ENCODE measurements around the gene CDH18. TPM values are rescaled to one million over a fixed set of nuclear protein-coding genes. Genes with fewer than 3 reads are reported as not detected.

CDH18 gene
- total and polyA plus RNA-seq, 2 donors (not counting 1 experiment from before 2014, with no cell fraction given) = 0.16 to 0.33 TPM

DNA sequence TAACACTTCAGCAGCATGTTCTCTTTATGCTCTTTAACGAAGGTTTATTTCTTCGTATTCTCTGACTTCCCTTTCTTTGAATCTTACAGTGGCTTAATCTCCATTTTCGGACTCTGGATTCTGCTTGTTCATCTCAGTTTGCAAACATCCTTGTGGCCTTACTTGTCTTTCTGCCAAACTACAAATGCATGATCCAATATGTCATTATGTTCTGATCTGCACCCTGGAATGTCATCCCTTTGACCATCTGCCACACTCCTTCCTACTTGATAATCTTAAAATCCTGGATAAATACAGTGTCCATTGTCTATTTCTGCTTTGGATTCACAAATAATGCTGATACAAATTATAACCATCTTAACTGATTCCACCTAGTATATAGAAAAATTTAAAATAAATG lies 499.2 kb downstream of the CDH18 start:
- no peaks in the 10 kb centered on the region for H3K4me1 ChIP-seq (ENCODE audit: control insufficient read depth, extremely low read depth, insufficient read depth, low read length)
- H3K27me3 ChIP-seq (ENCODE audit: control insufficient read depth, insufficient read depth, low read length) = no peaks in the 10 kb centered on the region
- no peak overlapping the region for H3K4me2 ChIP-seq (ENCODE audit: extremely low read depth, insufficient read depth, low read length)
- no peak overlapping the region for H3K4me3 ChIP-seq (replicated peaks in 1 of 4; ENCODE audit: control extremely low read depth in 1 of 4, insufficient read depth in 1 of 4, low read depth in 3 of 4, low read length in 4 of 4)
- TF ChIP-seq EZH2 (IDR thresholded peaks at IDR 0.05; ENCODE audit: low read length, missing control alignments) = no peak
- TF ChIP-seq, protein P1, sequence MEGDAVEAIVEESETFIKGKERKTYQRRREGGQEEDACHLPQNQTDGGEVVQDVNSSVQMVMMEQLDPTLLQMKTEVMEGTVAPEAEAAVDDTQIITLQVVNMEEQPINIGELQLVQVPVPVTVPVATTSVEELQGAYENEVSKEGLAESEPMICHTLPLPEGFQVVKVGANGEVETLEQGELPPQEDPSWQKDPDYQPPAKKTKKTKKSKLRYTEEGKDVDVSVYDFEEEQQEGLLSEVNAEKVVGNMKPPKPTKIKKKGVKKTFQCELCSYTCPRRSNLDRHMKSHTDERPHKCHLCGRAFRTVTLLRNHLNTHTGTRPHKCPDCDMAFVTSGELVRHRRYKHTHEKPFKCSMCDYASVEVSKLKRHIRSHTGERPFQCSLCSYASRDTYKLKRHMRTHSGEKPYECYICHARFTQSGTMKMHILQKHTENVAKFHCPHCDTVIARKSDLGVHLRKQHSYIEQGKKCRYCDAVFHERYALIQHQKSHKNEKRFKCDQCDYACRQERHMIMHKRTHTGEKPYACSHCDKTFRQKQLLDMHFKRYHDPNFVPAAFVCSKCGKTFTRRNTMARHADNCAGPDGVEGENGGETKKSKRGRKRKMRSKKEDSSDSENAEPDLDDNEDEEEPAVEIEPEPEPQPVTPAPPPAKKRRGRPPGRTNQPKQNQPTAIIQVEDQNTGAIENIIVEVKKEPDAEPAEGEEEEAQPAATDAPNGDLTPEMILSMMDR (conservative IDR thresholded peaks at IDR 0.05 in 1 of 2, IDR thresholded peaks at IDR 0.05 in 1 of 2; ENCODE audit: low read depth in 1 of 2, low read length in 2 of 2) = no peak
- H2AFZ ChIP-seq (ENCODE audit: low read length) = no peak overlapping the region
- no peaks in the 10 kb centered on the region for H4K20me1 ChIP-seq (ENCODE audit: control insufficient read depth, extremely low read depth, insufficient read depth, low read length)
- no peaks in the 10 kb centered on the region for H3K9me3 ChIP-seq (ENCODE audit: control insufficient read depth, insufficient read depth, low read depth, low read length)
- H3K27ac ChIP-seq (ENCODE audit: insufficient read depth, low read length) = no peak overlapping the region
- no peak overlapping the region for H3K9ac ChIP-seq (ENCODE audit: insufficient read depth, low read length)
- no peak for DNase-seq (ENCODE audit: low read depth in 2 of 2)
- H3K79me2 ChIP-seq (ENCODE audit: control insufficient read depth, insufficient read depth, low read length) = no peaks in the 10 kb centered on the region
- H3K36me3 ChIP-seq (ENCODE audit: control insufficient read depth, insufficient read depth, low read length) = no peaks in the 10 kb centered on the region

DNA sequence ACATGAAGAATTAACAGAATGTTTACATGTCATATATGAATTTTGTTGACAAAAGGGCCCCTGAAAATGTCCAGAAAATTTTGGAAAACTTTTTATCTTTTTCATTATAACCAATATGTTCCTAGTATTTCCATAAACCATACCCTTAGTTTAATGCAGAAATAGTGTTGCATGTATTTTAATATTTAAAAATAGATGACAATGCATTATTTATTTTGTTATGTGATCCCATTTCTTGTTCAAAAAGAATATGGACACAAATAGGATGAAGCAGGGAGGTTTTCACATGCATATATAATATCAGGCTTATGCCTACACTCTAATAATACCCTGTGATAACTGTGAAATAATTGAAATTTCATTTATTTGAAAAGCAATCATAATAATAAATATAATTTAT lies 500.5 kb downstream of the CDH18 start:
- Histone ChIP-seq H3K27me3 (ENCODE audit: control insufficient read depth, insufficient read depth, low read length) (no peaks in the 10 kb centered on the region), H2AFZ (ENCODE audit: low read length) (no peak overlapping the region), H3K4me1 (ENCODE audit: control insufficient read depth, extremely low read depth, insufficient read depth, low read length) (no peaks in the 10 kb centered on the region), H4K20me1 (ENCODE audit: control insufficient read depth, extremely low read depth, insufficient read depth, low read length) (no peaks in the 10 kb centered on the region), H3K79me2 (ENCODE audit: control insufficient read depth, insufficient read depth, low read length) (no peaks in the 10 kb centered on the region), H3K27ac (ENCODE audit: insufficient read depth, low read length) (no peak overlapping the region), H3K9me3 (ENCODE audit: control insufficient read depth, insufficient read depth, low read depth, low read length) (no peaks in the 10 kb centered on the region), H3K9ac (ENCODE audit: insufficient read depth, low read length) (no peak overlapping the region), H3K36me3 (ENCODE audit: control insufficient read depth, insufficient read depth, low read length) (no peaks in the 10 kb centered on the region), H3K4me2 (ENCODE audit: extremely low read depth, insufficient read depth, low read length) (no peak overlapping the region), H3K4me3 (replicated peaks in 1 of 4; ENCODE audit: control extremely low read depth in 1 of 4, insufficient read depth in 1 of 4, low read depth in 3 of 4, low read length in 4 of 4) (no peak overlapping the region)
- no peak for TF ChIP-seq EZH2 (IDR thresholded peaks at IDR 0.05; ENCODE audit: low read length, missing control alignments)
- TF ChIP-seq, protein P1 (conservative IDR thresholded peaks at IDR 0.05 in 1 of 2, IDR thresholded peaks at IDR 0.05 in 1 of 2; ENCODE audit: low read depth in 1 of 2, low read length in 2 of 2) = no peak
- DNase-seq (ENCODE audit: low read depth in 2 of 2) = no peak

DNA sequence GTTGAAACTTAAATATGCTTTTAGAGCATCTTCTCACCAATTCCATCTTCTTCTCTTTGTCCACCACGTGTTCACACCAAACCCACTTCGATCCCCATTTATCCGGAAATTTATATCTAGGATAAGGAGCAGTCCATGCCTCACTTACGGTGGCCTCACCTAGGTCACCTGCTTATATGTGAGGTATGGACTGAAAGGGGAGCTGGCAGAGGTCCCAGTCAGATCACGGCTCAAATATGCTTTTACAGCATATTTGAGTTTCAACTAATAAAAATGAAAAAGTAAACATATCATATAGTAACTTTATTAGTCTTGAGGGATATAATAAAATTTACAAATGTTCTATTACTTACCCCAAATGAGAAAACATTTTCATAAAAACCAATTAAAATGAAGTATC lies 508.4 kb downstream of the CDH18 start:
- Histone ChIP-seq H3K4me3 (replicated peaks in 1 of 4; ENCODE audit: control extremely low read depth in 1 of 4, insufficient read depth in 1 of 4, low read depth in 3 of 4, low read length in 4 of 4) (no peak overlapping the region), H2AFZ (ENCODE audit: low read length) (no peak overlapping the region), H3K4me2 (ENCODE audit: extremely low read depth, insufficient read depth, low read length) (no peak overlapping the region), H4K20me1 (ENCODE audit: control insufficient read depth, extremely low read depth, insufficient read depth, low read length) (no peaks in the 10 kb centered on the region), H3K27me3 (ENCODE audit: control insufficient read depth, insufficient read depth, low read length) (no peaks in the 10 kb centered on the region), H3K4me1 (ENCODE audit: control insufficient read depth, extremely low read depth, insufficient read depth, low read length) (no peaks in the 10 kb centered on the region), H3K27ac (ENCODE audit: insufficient read depth, low read length) (no peak overlapping the region), H3K36me3 (ENCODE audit: control insufficient read depth, insufficient read depth, low read length) (no peaks in the 10 kb centered on the region), H3K79me2 (ENCODE audit: control insufficient read depth, insufficient read depth, low read length) (no peaks in the 10 kb centered on the region), H3K9ac (ENCODE audit: insufficient read depth, low read length) (no peak overlapping the region), H3K9me3 (ENCODE audit: control insufficient read depth, insufficient read depth, low read depth, low read length) (no peaks in the 10 kb centered on the region)
- TF ChIP-seq, protein P1 (conservative IDR thresholded peaks at IDR 0.05 in 1 of 2, IDR thresholded peaks at IDR 0.05 in 1 of 2; ENCODE audit: low read depth in 1 of 2, low read length in 2 of 2) = no peak
- no peak for TF ChIP-seq EZH2 (IDR thresholded peaks at IDR 0.05; ENCODE audit: low read length, missing control alignments)
- no peak for DNase-seq (ENCODE audit: low read depth in 2 of 2)

Measured in fibroblast of lung (primary cell).